Epithelial cell of proximal tubule (primary cell): ENCODE results near the gene RTN4RL2. TPM values are rescaled to one million over a fixed set of nuclear protein-coding genes. Genes with fewer than 3 reads are reported as not detected.

ENCODE experiments used
- DNase-seq: peaks from one replicate; pipeline ENCODE4 v3.0.0-alpha.2; 2011; ENCODE audit warnings: low read depth
- H3K4me3 ChIP-seq: 2 replicates; pipeline ENCODE4 v1.5.1; 2011; ENCODE audit warnings: low read depth, mild to moderate bottlenecking, low read length
- total RNA-seq: library from RNA; depleted of rRNA; stranded (reverse); fragments of >200 nt; gene quantifications from 2 replicates; pipeline ENCODE4 v1.2.3, GENCODE V29; 2015
- TF ChIP-seq, protein P1 (sequence below): conservative IDR thresholded peaks from 2 replicates; pipeline ENCODE4 v1.5.1; 2012; ENCODE audit warnings: low read depth, mild to moderate bottlenecking, low read length

Gene RTN4RL2
- total RNA-seq, 1 donor from 2014 or later = 0.98 TPM

DNA sequence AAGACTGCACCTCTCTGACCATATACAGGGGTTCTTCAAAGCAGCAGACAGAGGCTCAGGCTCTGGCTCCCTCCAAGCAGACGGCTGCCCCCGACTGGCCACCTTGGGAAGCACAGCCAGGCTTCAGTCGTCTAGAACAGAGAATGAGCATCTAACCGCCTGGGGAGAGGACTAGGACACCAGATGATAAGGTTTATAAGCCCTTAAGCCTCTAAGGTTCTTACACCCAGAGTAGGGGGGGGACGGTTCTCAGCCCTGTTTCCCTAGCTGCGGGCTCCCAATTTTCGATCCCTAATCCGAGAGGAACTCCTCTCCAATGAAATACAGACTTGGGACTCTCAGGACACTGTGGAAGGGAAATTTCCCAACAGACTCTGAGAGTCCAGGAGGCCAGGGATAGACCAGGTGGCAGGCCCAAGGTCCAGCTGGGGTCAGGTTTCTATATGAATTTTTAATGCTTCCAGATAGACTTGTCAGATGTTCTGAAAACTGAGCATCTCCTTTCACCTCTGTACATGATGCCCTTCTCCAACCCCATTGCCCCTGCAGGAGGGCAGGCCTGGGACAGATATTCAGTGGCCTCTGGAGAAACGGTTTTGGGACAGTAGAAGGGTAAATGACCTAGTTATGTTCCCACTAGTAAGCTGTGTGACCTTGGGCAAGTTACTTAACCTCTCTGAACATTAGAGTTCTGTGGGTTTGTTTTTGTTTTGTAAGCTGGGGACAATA lies 20.2 kb downstream of the RTN4RL2 start:
- no peak overlapping the region for H3K4me3 ChIP-seq
- TF ChIP-seq, protein P1, sequence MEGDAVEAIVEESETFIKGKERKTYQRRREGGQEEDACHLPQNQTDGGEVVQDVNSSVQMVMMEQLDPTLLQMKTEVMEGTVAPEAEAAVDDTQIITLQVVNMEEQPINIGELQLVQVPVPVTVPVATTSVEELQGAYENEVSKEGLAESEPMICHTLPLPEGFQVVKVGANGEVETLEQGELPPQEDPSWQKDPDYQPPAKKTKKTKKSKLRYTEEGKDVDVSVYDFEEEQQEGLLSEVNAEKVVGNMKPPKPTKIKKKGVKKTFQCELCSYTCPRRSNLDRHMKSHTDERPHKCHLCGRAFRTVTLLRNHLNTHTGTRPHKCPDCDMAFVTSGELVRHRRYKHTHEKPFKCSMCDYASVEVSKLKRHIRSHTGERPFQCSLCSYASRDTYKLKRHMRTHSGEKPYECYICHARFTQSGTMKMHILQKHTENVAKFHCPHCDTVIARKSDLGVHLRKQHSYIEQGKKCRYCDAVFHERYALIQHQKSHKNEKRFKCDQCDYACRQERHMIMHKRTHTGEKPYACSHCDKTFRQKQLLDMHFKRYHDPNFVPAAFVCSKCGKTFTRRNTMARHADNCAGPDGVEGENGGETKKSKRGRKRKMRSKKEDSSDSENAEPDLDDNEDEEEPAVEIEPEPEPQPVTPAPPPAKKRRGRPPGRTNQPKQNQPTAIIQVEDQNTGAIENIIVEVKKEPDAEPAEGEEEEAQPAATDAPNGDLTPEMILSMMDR = peak; percentile 86
- DNase-seq = no peak

DNA sequence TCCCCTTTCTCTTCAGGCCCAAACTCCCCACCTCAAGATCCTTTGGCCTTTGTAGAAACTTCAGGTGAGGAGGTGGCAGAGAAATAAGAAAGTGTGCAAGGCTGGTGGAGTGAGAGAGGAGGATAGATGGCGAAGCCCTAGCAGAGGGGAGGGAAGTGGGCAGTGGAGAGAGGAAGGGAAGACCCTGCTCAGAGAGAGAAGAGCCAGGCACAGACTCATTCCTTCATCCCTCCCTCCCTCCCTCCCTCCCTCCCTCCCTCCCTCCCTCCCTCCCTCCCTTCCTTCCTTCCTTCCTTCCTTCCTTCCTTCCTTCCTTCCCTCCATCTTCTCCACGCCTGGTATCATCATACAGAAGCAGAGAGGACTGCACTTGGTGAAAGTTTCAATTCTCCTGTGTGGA lies 21.0 kb downstream of the RTN4RL2 start:
- no peak for DNase-seq
- H3K4me3 ChIP-seq = no peak overlapping the region
- TF ChIP-seq, protein P1 = no peak

DNA sequence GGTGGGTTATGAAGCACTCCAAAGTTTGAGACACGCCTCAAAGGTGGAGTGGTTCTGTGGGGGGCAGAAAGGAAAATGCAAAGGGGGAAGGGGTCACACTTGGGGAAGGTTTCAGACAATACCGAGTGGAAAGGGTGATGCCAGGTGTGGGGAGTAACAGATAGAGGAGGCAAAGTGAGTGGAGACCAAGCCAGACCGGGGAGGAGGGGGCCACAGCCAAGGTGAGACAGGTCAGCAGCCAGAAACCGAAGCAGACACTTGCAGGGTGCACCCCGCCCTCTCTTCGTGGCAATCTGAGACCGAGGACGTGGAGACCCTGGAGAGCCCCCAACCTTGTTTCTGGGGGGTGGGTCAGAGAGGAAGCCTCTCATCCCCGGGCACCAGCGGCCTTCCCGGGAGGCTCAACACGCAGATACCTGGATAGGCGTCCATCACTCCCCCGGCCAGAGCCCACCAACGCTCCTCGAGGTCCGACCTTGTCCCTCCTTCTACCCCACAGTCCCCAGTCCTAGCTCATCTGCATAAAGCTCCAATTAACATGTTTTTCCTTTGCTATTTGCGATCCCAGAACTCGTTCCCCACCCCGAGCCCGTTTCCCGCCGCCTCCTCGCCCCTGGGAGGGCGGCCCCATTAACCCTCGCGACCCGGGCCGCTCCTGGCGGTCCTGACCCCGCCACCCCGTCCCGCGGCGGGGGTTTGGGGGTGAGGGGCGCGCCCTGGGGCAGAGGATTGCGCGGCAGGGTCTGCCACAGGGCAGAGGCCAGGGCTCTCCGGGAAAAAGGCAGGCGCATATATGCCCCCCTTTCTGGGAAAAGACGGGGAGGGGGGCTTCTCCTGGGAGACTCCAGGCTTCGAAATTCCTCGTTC lies 21.8 kb downstream of the RTN4RL2 start:
- peak overlapping the region; percentile 52 for H3K4me3 ChIP-seq
- TF ChIP-seq, protein P1 = no peak
- no peak for DNase-seq

DNA sequence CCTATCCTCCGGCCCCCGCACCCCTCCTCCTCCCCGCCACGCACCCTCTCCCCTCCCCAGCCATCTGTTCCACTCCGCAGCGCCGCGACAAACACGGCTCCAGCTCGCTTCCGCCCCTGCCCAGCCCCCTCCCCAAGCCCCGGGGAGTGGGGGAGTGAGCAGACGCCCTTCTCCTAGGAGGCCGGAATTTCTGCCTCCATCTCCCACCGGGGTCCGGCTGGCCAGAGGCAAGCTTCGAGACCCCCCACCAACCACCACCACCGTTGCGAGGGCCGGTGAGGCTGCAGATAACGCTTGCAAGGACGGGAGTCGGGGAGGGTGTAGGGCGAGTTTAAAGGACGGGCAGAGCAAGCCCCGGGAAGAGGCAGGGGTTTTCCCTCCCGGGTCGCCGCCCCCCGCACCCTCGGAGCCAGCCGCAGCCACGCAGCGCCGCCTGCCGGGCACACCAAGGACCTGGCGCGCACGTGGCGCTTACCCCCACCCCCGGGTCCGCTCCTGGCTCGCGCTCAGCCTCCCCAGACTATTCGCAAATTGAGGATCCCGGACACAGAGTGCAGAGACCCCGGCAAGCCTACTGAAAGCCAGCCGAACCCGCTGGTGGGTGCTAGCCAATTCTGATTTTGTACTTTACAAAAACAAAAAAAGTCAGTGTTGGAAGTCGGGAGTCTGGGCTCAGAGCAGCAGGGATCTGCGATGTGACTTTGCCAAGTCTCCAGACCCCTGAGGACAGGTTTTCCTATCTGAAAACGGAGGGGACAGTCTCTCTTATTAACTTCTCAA lies 22.6 kb downstream of the RTN4RL2 start:
- DNase-seq = no peak
- H3K4me3 ChIP-seq = peak overlapping the region; percentile 52
- TF ChIP-seq, protein P1 = peak; percentile 67

DNA sequence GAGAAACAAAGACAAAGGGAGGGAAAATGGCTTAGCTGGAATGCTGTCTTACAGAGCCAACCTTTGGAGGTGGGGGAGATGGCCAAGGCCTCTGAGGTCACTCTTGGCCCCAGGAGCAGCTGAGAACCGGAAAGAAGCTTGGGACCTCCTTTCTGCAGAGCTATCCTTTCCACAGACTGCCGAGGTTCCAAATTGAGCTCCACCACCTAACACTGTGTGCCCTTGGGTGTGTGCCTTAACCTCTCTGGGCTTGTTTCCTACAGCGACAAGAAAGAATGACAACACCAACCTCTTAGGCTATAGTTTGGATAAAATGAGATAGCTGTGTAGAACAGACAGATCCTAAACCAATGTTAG lies 23.2 kb downstream of the RTN4RL2 start:
- no peak overlapping the region for H3K4me3 ChIP-seq
- TF ChIP-seq, protein P1 = no peak
- DNase-seq = no peak

DNA sequence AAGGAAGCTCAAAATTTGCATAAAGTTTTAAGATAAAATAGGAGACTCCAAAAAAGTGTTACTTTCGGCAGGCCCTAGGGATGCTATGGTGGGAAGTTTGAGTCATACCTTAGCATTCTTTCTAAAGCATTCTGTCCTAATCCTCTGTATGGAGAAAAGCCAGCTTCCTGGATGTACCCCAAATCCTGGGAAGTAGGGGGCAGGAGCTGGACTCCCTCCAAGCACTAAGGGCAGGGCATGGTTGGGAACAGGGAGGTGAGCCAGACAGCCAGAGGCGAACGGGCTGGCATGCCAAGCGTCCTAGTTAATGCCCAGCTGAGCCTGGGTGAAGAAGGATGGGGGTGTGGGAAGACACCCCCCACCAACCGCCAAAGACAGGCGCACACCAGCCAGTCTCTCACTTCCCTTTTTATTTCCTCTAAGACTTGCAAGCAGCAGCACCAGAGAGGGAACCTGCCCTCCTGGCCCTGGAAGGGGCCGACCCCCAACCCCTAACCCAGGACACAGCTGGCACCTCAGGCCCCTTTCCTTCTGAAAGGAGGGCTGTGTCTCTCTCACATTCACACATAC lies 23.9 kb downstream of the RTN4RL2 start:
- H3K4me3 ChIP-seq = no peak overlapping the region
- TF ChIP-seq, protein P1 = no peak
- DNase-seq = no peak
